Measurements from ENCODE around the gene TTC39A.
"Not testable (repeated sequence)": the region's sequence is repeated elsewhere in the genome, so short reads cannot be mapped to it uniquely, and the experiment has no call there.

The TTC39A gene

DNA sequence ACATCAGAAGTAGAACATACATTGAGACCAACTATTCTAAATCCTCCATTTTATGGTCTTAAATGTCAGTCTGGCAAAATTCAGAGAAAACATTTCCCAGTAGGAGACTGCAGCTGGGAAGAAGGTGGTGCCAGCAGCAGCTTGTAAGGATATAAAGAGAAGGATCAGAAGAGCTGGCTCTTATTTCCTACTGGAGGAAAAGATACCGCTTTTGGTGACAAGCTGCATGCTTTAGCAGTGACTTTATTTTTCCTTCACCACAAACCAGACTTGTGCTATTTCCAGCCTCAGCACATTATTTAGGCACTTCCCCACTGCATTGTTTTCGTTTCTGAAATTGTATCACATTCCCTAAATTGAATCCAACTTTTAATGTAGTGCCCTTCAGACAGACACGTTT, 65.9 kb downstream of the TTC39A start:
- DNase-seq, result no peak

DNA sequence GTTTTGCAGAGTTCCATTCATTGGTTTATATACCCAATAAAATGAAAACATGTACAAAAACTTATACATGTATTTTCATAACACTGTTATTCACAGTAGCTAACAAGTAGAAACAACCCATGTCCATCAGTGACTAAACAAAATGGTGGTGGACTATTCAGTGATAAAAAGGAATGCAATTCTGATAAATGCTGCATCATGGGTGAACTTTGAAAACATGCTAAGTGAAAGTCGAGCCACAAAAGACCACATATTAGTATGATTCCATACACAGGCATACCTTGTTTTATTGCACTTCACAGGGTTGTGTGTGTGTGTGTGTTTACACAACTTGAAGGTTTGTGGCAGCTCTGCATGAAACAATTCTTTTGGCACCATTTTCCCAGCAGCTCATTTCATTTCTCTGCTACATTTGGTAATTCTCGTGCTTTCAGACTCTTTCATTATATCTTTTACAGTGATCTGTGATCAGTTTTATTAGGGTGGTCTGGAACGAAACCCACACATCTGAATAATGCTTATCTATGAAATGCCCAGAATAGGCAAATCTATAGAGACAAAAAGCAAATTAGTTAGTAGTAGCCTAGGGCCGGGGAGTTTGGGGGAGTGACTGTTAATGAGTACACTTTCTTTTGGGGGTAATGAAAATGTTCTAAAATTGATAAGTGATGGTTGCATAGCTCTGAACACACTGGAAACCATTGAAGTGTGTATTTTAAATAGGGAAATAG, 67.0 kb downstream of the TTC39A start:
- DNase-seq, result no peak

DNA sequence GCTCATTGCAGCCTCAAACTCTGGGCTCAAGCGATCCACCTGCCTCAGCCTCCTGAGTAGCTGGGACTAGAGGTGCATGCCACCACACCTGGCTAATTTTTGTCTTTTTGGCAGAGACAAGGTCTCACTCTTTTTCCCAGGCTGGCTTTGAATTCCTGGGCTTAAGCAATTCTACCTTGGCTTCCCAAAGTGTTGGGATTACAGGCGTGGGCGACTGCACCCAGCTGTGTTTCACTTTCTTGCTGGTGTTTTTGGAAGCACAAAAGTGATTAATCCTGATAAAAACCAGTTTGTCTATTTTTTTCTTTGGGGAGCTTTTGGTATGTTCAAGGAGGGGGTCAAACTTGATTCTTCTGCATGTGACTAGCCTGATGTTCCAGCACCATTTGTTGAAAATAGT, 75.0 kb downstream of the TTC39A start:
- DNase-seq, result no peak

DNA sequence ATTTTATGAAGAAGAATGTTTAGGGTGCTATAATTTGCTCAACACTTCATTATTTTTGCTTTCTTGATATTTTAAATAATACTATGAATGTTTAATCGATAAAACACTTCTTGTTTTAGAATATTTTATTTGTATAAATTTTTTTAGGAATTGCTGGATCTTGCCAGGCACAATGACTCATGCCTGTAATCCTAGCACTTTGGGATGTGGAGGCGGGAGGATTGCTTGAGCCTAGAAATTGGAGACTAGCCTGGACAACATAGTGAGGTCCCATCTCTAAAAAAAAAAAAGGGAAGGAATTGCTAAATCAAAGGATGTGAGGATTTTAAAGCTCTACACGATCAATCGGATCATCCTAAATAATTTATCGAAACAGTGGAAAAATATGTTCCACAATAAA, 76.7 kb downstream of the TTC39A start:
- DNase-seq, result no peak

DNA sequence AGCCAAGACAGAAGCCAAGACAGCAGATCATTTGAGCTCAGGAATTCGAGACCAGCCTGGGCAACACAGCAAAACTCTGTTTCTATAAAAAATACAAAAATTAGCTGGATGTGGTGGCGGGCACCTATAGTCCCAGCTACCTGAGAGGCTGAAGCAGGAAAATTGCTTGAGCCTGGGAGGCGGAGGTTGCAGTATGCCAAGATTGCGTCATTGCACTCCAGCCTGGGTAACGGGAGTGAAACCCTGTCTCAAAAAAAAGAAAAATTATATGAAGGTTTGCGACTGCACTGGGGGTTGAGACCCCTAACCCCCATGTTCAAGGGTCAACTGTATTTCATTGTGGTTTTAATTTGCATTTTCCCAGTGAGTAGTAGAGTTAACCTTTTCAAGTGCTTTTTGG, 78.0 kb downstream of the TTC39A start:
- no peak for DNase-seq

DNA sequence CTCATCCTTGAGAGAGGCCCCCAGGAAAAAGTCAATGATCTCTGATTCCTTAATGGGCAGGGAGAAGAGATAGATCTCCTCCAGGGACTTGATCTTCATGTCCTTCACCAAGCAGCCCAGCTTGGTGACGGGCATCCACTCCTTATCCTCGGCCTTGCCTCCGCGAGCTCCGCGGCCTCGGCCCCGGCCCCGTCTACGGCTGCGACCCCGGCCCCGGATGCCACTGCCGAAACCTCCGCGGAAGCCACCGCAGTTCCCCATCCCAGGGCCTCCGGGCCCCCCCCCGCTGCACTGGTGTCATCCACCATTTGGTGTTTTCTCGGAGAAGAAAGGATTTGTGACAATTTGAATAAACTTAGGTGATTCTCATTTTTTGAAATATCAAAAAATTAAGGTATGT, 79.2 kb downstream of the TTC39A start:
- not testable (repeated sequence) for DNase-seq

DNA sequence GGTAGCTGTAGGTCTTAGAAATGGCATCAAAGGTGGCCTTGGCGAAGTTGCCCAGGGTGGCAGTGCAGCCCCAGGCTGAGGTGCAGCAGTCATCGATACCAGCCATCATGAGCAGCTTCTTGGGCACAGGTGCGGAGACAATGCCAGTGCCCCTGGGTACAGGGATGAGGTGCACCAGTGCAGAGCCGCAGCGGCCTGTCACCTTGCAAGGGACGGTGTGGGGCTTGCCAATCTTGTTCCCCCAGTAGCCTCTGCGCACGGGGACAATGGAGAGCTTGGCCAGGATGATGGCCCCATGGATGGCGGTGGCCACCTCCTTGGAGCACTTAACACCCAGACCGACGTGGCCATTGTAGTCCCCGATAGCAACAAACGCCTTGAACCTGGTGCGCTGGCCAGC, 79.6 kb downstream of the TTC39A start:
- not testable (repeated sequence) for DNase-seq

DNA sequence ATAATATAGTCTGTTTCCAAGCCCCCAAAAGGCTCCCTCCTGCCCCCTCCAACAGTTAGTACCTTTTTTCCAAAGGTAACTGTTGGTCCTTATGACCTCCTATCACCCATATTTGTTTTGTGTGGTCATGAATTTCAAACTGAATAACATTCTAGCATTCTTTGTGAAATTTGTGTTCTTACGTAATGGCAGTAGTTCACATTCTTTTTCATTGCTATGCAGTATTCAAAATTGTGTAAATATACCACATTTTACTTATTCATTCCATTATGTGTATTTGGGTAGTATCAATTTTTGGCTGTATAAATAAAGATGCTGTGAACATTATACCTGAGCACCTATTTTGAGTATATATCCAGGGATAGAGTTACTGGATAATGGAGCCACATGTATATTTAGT, 80.9 kb downstream of the TTC39A start:
- DNase-seq, result no peak

DNA sequence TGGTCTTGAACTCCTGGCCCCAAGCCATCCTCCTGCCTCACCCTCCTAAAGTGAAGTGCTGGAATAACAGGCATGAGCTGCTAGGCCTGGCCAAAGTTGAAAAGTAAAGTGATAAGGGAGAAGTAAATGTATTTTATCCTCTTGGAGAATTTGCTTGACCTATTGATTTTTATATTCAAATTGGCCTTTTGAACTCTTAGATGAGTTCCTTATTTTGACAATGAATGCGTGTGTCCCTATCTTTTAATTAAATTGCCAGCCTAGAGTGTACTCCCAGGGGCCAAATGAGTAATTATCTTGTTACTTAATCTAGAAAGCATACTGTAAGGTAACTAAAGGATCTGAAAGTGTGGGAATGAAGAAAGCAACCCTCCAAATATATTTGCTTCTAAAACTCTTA, 82.9 kb downstream of the TTC39A start:
- no peak for DNase-seq

DNA sequence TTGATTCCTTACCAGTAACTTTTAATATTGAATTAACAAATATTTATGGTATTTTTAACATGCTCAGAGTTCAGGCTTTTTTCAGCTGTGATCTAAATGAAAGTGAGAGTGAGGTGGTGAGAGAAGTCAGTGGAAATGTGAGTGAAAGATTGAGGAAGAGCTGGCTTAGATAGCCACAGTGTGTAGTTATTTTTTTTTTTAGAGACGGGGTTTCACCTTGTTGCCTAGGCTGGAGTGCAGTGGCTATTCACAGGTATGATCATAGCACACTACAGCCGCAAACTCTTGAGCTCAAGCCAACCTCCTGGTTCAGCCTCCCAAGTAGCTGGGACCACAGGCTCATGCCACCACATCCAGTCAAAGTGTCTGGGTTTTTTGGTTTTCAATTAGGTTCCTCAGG, 83.3 kb downstream of the TTC39A start:
- no peak for DNase-seq

DNA sequence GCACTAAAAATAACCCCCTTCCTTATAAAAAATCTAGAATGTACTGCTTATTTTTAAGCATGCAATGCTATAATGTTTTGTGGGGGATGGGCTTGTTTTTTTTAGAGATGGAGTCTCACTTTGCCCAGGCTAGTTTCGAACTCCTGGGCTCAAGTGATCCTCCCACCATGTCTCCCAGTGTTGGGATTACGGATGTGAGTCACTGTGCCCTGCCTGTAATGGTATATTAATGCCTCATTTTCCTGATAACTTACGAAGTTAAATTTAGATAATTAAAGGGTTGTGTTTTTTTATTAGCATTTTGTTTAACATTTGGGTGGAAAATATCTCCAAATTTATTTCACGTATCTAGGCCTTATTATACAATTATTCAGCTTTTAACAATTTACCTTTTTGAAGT, 87.8 kb downstream of the TTC39A start:
- DNase-seq, result no peak

DNA sequence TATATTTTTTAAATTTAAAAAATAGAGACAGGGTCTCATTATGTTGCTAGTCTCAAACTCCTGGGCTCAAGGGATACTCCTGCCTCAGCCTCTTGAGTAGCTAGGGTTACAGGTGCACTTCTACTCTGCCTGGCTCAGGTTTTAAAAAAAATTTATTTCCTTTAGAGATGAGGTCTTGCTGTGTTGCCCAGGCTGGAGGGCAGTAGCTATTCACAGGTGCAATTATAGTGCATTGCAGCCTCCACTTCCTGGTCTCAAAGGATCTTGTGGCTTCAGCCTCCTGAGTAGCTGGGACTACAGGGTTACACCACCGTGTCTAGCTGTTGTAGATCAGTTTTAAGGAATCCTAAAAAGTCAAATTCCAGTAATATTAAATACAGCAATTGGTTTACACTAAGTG, 89.2 kb downstream of the TTC39A start:
- DNase-seq, result no peak

DNA sequence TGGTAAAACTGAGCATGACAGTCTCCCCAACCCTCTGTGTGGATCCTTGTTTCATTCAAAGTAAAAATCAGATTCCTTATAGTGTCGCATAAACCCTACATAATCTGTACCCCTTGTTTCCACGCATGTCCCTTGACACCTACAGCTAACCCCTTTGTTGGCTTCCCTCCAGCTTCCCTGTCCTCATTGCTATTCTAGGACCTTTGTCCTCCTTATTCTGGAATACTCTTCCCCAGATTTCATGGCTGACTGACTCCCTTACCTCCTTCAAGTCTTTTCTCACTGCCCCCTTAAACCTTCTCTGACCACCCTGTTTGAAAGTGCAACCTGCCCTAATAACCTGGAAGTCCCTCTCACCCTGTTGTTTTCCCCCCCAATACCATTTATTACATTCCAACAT, 90.3 kb downstream of the TTC39A start:
- no peak for DNase-seq

DNA sequence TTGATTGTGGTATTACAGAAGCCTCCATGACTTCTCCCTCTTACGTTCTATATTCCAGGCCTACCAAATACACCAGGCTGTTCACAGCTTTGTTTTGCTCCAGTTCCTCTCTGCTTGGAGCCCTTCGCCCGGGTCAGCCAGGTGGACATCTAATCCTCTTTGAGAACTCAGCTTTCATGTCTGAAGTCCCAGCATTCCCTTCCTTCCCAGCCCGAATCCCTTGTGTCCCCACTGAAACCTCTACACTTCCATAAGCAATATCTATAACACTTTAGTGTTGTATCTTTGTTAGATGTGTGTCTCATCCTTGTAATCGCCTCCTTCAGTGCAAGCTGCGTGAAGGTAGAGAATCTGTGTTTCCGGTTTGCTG, 92.3 kb downstream of the TTC39A start:
- DNase-seq, result no peak

DNA sequence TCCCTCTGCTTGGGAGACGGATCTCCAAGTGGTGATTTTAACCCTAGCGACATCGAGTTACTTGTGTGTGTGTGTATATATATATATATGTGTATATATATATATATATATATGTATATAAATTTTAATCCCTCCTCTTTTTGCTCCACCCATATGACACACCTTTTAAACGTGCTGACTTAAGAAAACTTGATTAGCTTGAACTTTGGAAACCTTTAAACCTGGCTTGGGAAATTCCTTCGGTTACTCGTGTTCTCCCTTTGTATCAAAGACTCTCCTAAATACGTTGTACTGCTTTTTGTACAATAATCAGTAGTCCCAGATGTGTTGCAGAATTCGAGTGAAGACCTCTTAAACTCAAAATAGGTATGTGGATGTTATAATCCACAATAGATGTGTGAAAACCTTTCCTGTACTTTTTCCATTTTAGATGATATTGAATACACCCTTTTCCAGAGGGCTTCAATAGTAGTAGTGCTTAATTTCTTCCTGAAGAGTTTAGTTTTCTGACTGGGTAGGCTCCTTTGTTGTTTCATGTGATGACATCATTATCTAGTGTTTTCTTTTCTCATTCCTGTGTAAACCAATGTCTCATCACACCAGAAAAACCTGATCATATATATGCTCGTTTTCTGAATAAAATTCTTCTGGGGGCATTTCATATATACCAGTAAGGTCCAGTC, 92.9 kb downstream of the TTC39A start:
- no peak for DNase-seq
